Hepatocyte (in vitro differentiated cells): ENCODE data around the gene IQGAP2. TPM values are rescaled to one million over a fixed set of nuclear protein-coding genes. Genes with fewer than 3 reads are reported as not detected.

Experiments
- DNase-seq: peaks from one replicate; pipeline ENCODE4 v3.0.0-alpha.2; 2016; ENCODE audit warnings: low spot score
- H2AFZ ChIP-seq: fragments of 200-600 bp; sonication (generic); 2 replicates; pipeline ENCODE4 v1.6.0; 2016; ENCODE audit warnings: antibody characterized with exemption, mild to moderate bottlenecking
- H3K27ac ChIP-seq: fragments of 200-600 bp; sonication (generic); 2 replicates; pipeline ENCODE4 v1.5.1; 2016; ENCODE audit warnings: mild to moderate bottlenecking
- H3K27me3 ChIP-seq: fragments of 200-600 bp; sonication (generic); 2 replicates; pipeline ENCODE4 v1.6.1; 2016
- H3K36me3 ChIP-seq: fragments of 200-600 bp; sonication (generic); replicated peaks from 2 replicates; pipeline ENCODE4 v1.5.1; 2016; ENCODE audit warnings: low read depth; ENCODE audit not compliant: insufficient read depth
- H3K4me1 ChIP-seq: fragments of 200-600 bp; sonication (generic); 2 replicates; pipeline ENCODE4 v1.5.1; 2016; ENCODE audit warnings: mild to moderate bottlenecking, moderate library complexity; ENCODE audit not compliant: insufficient read depth
- H3K4me2 ChIP-seq: fragments of 200-600 bp; sonication (generic); 2 replicates; pipeline ENCODE4 v1.6.0; 2016
- H3K4me3 ChIP-seq: fragments of 200-600 bp; sonication (generic); 2 replicates; pipeline ENCODE4 v1.5.1; 2016; ENCODE audit warnings: mild to moderate bottlenecking
- H3K79me2 ChIP-seq: fragments of 200-600 bp; sonication (generic); 2 replicates; pipeline ENCODE4 v1.6.0; 2017; ENCODE audit warnings: mild to moderate bottlenecking
- H3K9me2 ChIP-seq: fragments of 200-600 bp; sonication (generic); replicated peaks from 2 replicates; pipeline ENCODE4 v1.6.0; 2017; ENCODE audit warnings: mild to moderate bottlenecking; ENCODE audit not compliant: insufficient read depth
- H3K9me3 ChIP-seq: fragments of 200-600 bp; sonication (generic); 2 replicates; pipeline ENCODE4 v1.5.1; 2016; ENCODE audit warnings: low read depth, mild to moderate bottlenecking
- H4K20me1 ChIP-seq: fragments of 200-600 bp; sonication (generic); 2 replicates; pipeline ENCODE4 v1.6.0; 2016; ENCODE audit warnings: mild to moderate bottlenecking; ENCODE audit not compliant: insufficient read depth, poor library complexity, severe bottlenecking
- EZH2 ChIP-seq: fragments of 200-600 bp; sonication (generic); IDR thresholded peaks from 2 replicates; pipeline ENCODE4 v1.6.1; 2016; ENCODE audit warnings: antibody characterized with exemption, mild to moderate bottlenecking, borderline replicate concordance
- EZH2phosphoT487 ChIP-seq: fragments of 200-600 bp; sonication (generic); IDR thresholded peaks from one replicate; pipeline ENCODE4 v1.6.1; 2018; ENCODE audit warnings: antibody characterized with exemption, mild to moderate bottlenecking, low read depth, moderate library complexity; ENCODE audit not compliant: unreplicated experiment, severe bottlenecking
- WGBS: methylation state at CpG from one replicate; pipeline ENCODE4 v1.1.6; 2016; ENCODE audit warnings: low lambda C conversion rate; ENCODE audit errors: missing lambda C conversion rate; 5-methylcytosine and 5-hydroxymethylcytosine counted together
- polyA plus RNA-seq: library from polyadenylated mRNA; unstranded; fragments of >200 nt; fragmentation: Nextera tagmentation; extraction: Ambion mirVana; gene quantifications from 2 replicates; pipeline ENCODE4 v1.2.1, GENCODE V29; 2016
- total RNA-seq: library from RNA; depleted of rRNA; stranded (reverse); fragments of >200 nt; gene quantifications from 2 replicates; pipeline ENCODE4 v1.2.3, GENCODE V29; 2014
- TF ChIP-seq, protein P1 (sequence below): fragments of 200-600 bp; sonication (generic); IDR thresholded peaks from 2 replicates; pipeline ENCODE4 v1.5.1; 2016; ENCODE audit warnings: antibody characterized with exemption, mild to moderate bottlenecking; ENCODE audit not compliant: poor library complexity

The IQGAP2 gene
- total and polyA plus RNA-seq, 2 experiments from 2014 or later: 37.2 to 78.9 TPM

DNA sequence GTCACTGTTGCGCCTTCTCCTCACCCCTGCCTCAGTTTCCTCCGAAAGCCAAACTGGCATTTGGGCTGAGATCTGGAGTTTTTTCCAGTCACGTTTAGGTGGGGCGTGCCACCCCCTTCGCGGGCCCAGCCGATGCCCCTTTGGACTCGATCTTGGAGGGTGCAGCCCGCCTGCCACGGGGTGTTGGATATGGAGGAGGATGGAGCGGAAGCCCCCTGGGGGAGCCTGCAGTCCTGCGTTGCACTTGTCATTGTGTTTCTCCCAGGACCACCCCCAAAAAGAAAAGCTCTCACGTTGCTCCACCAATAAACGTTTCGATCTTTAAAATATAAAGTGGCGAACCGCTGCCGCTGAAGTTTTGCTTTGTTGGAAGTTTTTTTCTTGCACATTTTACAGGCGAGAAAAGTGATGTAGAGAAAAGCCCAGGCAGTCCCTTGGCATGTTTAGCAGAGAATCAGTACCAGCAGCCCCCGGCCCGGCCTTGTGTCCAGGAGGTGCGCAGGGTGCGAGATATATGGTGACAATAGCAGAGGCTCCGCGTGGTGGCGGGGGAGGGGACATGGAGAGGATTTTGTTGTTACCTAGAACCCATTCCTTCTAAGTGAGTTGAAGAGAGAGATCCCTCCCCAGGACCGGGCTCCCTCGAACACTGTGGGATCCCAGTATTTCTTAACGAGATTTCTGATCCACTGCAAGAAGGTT, 313.5 kb downstream of the IQGAP2 start:
- peak; percentile 23 for DNase-seq
- Histone ChIP-seq H3K4me2 (peak overlapping the region; percentile 94), H3K4me3 (peak overlapping the region; percentile 100), H3K27me3 (peaks cover 8% of the 10 kb centered on the region), H3K4me1 (peaks cover 4% of the 10 kb centered on the region), H3K36me3 (no peaks in the 10 kb centered on the region), H2AFZ (peak overlapping the region; percentile 90), H3K27ac (peak overlapping the region; percentile 81), H4K20me1 (no peaks in the 10 kb centered on the region), H3K9me2 (no peaks in the 10 kb centered on the region), H3K9me3 (no peaks in the 10 kb centered on the region), H3K79me2 (peaks cover 51% of the 10 kb centered on the region)
- TF ChIP-seq EZH2 (no peak), EZH2phosphoT487 (no peak)
- TF ChIP-seq, protein P1, sequence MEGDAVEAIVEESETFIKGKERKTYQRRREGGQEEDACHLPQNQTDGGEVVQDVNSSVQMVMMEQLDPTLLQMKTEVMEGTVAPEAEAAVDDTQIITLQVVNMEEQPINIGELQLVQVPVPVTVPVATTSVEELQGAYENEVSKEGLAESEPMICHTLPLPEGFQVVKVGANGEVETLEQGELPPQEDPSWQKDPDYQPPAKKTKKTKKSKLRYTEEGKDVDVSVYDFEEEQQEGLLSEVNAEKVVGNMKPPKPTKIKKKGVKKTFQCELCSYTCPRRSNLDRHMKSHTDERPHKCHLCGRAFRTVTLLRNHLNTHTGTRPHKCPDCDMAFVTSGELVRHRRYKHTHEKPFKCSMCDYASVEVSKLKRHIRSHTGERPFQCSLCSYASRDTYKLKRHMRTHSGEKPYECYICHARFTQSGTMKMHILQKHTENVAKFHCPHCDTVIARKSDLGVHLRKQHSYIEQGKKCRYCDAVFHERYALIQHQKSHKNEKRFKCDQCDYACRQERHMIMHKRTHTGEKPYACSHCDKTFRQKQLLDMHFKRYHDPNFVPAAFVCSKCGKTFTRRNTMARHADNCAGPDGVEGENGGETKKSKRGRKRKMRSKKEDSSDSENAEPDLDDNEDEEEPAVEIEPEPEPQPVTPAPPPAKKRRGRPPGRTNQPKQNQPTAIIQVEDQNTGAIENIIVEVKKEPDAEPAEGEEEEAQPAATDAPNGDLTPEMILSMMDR: no peak
- 7% methylated on average over 29 of the region's 29 CpGs for WGBS

- H3K9me2 ChIP-seq: no peaks in the 10 kb centered on the region
- H3K4me1 ChIP-seq: peaks cover 4% of the 10 kb centered on the region
- 68% methylated on average over 11 of the region's 11 CpGs for WGBS
- H2AFZ ChIP-seq: peak overlapping the region; percentile 90
- H3K4me2 ChIP-seq: peak overlapping the region; percentile 94
- H3K4me3 ChIP-seq: peak overlapping the region; percentile 100
- H4K20me1 ChIP-seq: no peaks in the 10 kb centered on the region
- peak overlapping the region; percentile 81 for H3K27ac ChIP-seq
- no peak for DNase-seq
- no peaks in the 10 kb centered on the region for H3K36me3 ChIP-seq
- H3K79me2 ChIP-seq: peaks cover 59% of the 10 kb centered on the region
- TF ChIP-seq, protein P1: no peak
- no peak for TF ChIP-seq EZH2phosphoT487
- no peak for TF ChIP-seq EZH2
- no peaks in the 10 kb centered on the region for H3K9me3 ChIP-seq
- peaks cover 8% of the 10 kb centered on the region for H3K27me3 ChIP-seq
Observed at GRCh38 chr5:76717222-76718083, 314.4 kb downstream of the IQGAP2 start.

DNA sequence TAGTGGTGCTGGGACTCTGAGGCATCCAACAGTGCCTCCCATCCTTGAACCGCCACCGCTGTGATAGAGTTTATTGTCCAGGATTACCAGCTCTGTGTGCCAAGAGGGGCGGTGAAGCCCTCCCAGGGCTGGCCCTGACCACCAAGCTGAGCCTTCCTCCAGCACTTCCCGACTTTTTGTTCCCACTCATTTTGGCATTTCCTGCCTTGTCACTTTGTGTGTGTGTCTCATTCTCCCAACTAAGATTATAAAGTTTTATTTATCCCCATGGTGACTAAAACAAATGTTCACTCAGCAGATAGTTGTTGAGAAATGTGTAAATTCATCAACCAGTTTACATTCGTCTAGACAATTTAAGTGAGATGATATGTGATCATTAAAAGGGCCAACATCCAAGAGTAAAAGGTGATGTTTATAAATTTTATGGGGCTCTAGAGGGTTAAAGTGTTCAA, 315.3 kb downstream of the IQGAP2 start:
- no peak for DNase-seq
- Histone ChIP-seq H3K36me3 (no peaks in the 10 kb centered on the region), H4K20me1 (no peaks in the 10 kb centered on the region), H3K79me2 (peaks cover 69% of the 10 kb centered on the region), H3K4me1 (peaks cover 4% of the 10 kb centered on the region), H3K4me3 (no peak overlapping the region), H3K9me2 (no peaks in the 10 kb centered on the region), H3K4me2 (peak overlapping the region; percentile 94), H3K27ac (no peak overlapping the region), H3K27me3 (peaks cover 8% of the 10 kb centered on the region), H2AFZ (no peak overlapping the region), H3K9me3 (no peaks in the 10 kb centered on the region)
- WGBS: 91% methylated on average over 5 of the region's 5 CpGs
- TF ChIP-seq EZH2phosphoT487: no peak
- TF ChIP-seq, protein P1: no peak
- no peak for TF ChIP-seq EZH2
